ENCODE data around the gene CCDC192.
A peak's percentile ranks its signal among the peaks of the same experiment; 100 is the strongest.

The CCDC192 gene

DNA sequence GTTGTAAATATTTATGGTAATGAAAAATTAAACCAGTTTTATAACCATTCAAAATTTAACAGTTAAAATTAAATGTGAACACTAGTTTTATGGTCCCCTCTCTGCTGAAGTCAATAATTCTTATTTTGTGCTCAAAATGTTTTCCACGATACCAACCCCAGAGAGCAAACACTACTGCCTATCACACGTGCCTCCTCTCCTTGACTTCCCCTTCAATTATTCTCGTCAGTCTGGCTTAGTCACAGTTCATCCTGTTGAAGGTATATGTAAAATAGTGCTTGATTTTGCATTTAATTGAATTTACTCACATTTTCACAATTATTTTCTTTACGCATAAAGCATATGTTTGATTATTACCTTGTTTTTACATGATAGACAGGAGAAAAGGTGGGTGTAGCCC, 148.8 kb downstream of the CCDC192 start:
- DNase-seq = no peak

DNA sequence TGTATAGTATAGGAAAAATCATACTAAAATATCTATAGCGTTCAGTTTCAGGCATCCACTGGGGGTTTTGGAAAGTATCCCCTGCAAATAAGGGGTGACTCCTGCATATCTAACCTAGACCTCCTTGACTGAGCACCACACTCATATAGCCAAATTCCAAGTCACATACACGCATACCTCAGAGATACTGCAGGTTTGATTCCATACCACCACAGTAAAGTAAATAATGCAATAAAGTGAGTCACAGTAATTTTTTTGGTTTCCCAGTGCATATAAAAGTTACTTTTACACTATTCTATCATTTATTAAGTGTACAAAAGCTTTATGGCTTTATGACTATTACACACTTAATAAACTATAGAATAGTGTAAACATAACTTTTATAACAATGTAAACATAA, 151.3 kb downstream of the CCDC192 start:
- no peak for DNase-seq

DNA sequence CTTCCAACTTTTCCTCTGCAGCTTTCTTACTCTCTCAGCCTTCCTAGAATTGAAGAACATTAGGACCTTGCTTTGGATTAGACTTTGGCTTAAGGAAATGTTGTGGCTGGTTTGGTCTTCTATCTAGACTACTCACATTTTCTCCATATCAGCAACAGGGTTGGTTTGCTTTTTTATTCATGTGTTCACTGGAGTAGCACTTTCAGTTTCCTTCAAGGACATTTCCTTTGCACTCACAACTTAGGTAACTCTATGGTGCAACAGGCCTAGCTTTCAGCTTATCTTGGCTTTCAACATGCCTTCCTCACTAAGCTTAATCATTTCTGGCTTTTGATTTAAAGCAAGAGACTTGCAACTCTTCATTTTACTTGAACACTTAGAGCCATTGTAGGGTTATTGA, 153.1 kb downstream of the CCDC192 start:
- no peak for DNase-seq

- DNase-seq = no peak
These were observed 155.1 kb downstream of the CCDC192 start for GRCh38 chr5:127858116-127858784.

DNA sequence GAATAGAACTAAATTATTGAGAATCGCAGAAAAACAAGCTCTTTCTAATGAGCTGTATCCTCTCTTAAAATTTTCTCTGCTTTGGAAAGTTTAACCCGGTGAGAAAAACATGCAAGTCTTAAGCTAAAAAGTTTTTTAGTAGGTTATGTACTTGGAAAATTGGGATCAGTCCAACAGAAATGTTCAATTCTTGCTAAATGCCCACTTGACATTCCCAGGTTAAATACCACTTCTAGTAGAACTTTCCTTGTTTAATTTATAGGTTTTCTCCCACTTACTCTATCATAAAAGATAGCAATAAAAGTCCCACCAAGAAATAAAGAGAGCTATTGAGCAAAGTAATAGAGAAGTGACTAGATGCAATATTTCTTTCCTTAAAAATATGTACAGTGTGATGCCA, 157.1 kb downstream of the CCDC192 start:
- DNase-seq = no peak

DNA sequence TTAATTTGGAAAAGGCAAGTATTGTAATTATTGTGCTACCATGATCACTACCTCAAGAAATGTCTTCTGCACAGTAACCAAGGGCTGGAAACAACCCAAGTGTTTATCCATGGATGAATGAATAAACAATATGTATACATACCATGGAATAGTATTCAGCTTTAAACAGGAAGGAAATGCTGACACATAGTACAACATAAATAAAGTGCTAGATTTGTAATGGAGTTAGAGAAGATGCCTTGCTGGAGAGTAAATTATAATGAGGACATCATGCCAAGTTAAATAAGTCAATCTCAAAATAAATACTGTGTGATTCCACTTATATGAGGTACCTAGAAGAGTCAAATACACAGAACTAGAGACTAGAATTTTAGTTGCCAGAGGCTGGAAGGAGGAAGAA, 160.0 kb downstream of the CCDC192 start:
- DNase-seq = no peak

- DNase-seq = no peak
These were observed 160.6 kb downstream of the CCDC192 start for GRCh38 chr5:127863610-127864395.

- DNase-seq = no peak
These were observed 161.3 kb downstream of the CCDC192 start for GRCh38 chr5:127864511-127864910.

DNA sequence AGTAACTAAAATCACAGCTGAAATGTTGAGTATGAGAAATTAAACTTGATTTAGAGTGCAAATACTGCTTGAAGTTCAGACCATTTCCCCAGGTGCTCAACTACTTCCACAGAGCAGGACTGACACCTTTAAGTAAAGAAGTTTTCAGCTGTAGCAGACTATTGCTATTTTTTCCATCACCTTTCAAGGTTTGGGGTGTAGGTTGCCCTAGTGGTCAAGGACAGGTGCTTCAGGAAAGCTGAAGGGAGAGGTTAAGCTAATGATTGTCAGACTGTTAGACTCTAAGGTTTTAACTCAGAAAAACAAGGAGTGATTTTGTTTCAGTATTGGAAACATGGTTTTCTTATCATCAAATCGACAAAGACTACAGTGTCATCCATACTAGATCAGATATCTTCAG, 162.1 kb downstream of the CCDC192 start:
- DNase-seq = no peak

DNA sequence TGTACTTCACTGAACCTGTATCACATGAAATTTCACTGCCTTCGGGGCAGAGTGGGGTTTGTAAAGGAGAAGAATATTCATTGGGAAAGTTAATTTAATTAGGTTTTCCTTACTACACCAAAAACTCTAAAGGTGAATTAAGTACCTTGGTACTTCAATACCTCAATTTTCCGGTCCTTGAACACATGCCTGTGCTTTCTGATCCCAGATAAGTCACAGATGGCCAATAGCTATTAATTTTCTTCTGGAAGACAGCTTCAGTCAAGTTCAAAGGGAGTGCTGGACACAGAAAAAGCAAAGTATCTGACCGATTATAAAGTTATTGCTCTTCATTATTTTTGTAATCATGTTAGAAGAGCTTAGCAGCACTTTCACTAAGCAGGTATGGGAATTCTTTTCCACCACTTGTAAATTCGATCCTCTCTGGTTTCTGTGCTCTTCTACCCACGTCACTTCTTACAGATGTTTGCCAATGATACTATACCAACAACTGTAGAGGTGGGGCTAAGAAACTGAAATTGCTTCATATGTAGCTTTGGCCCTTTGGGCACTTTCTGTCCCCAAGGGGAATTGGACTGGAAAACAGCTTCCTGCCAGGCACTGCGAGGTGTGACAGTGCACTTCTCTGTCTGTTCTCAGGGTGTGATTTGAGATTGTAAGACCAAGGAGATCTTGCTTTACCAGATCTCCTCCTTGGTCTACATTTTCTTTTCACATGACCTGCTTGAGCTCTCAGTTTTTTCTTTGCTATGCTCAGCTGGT, 164.0 kb downstream of the CCDC192 start:
- no peak for DNase-seq

DNA sequence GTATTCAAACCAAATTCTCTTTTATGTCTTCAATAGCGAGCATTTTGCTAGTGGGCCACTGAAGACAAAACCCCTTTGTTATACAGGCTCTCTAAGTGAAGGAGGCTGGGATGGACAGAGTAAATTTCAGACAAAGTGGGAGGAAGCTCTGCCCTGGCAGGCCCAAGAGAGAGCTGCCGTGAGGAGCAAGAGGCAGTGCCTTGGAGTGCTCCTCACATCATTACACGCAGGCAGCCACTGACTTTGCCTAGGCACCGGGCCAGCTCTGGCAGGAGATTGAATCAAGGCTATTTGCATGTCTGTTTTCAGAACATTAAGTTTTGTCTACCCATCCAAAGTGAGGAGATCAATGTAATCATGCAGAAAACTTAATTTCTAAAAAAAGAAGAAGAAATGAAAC, 167.7 kb downstream of the CCDC192 start:
- no peak for DNase-seq

- no peak for DNase-seq
These were observed 168.4 kb downstream of the CCDC192 start for GRCh38 chr5:127871503-127872153.

GRCh38 chr5:127872494-127872893, 169.3 kb downstream of the CCDC192 start:
- no peak for DNase-seq

DNA sequence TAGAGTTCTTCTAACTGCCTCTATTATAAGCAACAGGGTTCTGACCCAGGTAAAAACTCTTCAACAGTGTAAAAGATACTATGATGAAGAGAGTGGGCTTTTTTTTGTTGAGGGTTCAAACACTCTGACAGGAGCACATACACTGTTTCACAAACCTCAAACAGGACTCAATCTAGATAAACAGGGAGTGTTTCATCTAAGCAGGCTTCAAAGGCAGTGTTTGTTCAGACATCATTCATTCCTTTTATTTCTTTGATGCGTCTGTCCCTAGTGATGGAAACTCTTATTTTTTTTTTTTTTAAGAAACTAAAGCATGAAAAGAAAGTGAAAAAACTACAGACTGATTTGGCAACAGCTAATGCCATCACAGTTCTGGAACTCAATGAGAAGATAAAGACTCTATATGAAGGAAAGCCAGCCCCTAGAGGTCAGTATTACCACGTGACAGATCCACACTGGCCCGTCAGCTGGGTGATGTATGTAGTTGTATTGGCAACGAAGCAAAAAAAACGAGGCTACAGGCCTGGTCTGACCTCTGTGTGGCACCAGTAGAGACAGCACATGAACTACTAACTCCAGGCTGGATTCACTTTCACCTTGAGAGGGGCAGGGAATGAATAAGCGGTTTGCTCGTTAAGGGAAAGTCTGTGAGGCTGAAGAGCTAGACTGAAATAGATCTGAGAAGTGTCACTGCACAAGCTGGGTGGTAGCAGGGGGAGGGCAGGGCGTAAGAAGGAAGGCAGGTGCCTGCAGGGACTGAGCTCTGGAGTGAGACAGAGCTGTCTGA, 172.2 kb downstream of the CCDC192 start:
- DNase-seq = peak; percentile 72

DNA sequence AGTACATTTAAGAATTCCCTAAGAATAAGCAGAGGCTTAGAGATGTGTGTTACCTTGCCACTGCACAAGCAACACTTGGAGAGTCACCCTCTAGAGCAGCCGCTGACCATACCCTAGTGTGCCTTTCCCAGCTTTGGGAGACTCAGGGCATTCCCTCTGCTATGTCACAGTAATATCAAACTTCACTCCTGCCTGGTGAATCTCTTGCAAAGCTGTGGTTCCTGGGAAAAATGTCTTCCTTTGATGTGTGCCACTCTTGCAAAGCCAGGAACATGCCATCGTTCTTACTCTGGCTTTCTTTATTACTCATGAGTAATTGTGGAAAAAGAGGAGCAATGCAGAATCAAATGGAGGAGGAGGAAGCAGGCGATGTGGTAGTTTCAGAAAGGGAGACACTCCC, 173.2 kb downstream of the CCDC192 start:
- DNase-seq = no peak

GRCh38 chr5:127878174-127878750, 175.1 kb downstream of the CCDC192 start:
- peak; percentile 16 for DNase-seq

DNA sequence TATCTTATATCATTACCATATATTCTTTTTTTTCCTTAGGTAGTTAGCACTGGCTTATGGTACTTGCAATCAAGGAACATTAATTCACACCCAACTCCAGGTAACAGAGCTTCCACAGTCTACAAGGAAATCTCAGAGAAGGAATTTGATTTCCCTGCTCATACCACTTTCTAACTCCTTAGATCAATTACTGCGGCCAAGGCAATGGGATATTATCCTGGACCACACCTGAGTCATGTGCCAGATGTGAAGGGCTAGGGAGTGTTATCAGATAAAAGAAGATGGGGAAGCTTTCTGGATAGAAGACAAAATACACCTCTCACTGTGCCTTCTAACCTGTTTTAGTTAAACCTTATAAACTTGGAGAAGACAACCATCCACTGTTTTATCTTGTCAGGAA, 181.2 kb downstream of the CCDC192 start:
- DNase-seq = no peak

DNA sequence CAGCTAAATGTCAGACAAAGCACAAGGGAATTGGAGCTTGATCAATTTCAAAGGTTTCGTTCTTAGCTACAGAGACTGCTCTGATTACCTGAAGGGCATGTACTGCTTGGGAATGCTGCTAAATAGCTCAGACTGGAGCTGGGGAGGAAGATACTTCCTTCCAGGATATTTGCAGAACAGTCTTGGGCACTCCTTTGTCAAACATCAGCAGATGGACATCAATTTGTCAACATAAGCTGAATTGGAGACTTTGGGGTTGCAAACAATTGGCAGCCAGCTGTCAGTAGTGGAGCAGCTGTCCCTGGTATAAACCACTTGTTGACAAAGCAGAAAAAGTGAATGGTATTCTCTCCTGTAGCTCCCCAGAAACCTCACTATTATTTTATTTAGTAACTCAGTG, 182.0 kb downstream of the CCDC192 start:
- DNase-seq = peak; percentile 39

GRCh38 chr5:127886081-127886480, 182.9 kb downstream of the CCDC192 start:
- DNase-seq = no peak

DNA sequence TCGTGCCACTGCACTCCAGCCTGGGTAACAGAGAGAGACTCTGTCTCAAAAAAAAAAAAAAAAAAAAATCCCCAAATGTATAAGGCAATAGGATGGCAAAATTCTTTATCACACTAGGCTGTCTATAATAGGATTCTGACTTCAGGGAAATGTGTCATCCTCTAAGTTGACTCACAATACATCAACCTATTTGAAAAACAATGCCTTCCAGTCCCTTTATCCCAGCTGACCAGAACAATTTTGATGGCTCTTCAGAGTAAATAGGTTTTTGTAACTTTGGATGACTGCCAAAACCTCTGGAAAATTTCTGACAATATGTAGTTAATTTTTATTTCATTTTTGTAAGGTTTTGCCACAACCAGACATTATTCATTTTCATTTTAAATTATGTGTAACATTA, 184.1 kb downstream of the CCDC192 start:
- DNase-seq = no peak

DNA sequence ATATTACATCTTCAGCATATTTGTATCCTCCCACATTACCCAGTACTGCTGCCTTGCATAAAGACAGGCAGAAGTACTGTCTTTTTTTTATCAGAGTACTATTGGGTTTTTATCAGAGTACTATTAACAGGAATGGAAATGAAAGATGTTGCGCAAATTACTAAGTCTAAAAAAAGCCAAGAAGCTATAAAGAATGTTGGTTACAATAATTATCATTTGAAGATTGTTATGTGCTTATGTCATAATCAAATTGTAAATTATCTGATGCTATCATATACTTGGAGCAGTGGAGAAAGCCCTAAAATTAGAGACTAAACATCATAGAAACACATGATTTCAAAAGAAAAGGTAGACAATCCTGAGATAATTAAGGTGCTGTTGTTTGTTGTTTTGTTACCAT, 188.8 kb downstream of the CCDC192 start:
- no peak for DNase-seq
